Measurements from ENCODE around the gene ARID3B. TPM values are rescaled to one million over a fixed set of nuclear protein-coding genes. Genes with fewer than 3 reads are reported as not detected.

The ARID3B gene
- polyA plus RNA-seq, 1 of the 3 experiments (the other 2 are of a cell fraction): 3.0 TPM

- TF ChIP-seq SIN3A (IDR thresholded peaks at IDR 0.05; ENCODE audit: borderline replicate concordance, low read depth, low read length) (no peak), MEF2A (IDR thresholded peaks at IDR 0.05; ENCODE audit: borderline replicate concordance, low read depth) (no peak), FOSL2 (IDR thresholded peaks at IDR 0.05; ENCODE audit: borderline replicate concordance, low read depth) (no peak), YY1 (IDR thresholded peaks at IDR 0.05; ENCODE audit: low read depth) (no peak), EZH2phosphoT487 (IDR thresholded peaks at IDR 0.05; ENCODE audit: borderline replicate concordance, low read depth) (no peak), RAD21 (IDR thresholded peaks at IDR 0.05; ENCODE audit: low read length) (no peak), SMC3 (IDR thresholded peaks at IDR 0.05; ENCODE audit: low read depth, low read length) (no peak)
- TF ChIP-seq, protein P1, sequence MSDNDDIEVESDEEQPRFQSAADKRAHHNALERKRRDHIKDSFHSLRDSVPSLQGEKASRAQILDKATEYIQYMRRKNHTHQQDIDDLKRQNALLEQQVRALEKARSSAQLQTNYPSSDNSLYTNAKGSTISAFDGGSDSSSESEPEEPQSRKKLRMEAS (IDR thresholded peaks at IDR 0.05; ENCODE audit: low read depth): no peak
Observed at GRCh38 chr15:74528876-74529275, 12.1 kb upstream of the ARID3B start (continued).

DNA sequence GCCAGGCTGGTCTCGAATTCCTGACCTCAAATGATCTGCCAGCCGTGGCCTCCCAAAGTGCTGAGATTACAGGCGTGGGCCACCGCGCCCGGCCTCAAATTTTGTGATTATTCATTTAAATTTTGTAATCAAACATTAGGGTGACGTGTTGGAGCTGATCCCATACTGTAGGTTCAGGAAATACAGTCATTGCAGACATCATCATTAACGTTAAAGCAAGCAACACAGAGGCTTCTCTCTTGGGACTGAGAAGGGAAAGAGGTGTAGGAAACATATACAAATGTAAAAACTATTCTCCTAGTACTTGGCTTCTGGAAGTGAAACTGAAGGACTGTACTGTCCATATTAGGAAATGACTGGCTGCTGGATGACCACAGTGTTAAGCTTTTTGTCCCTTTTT, 11.1 kb upstream of the ARID3B start:
- Histone ChIP-seq H3K4me2 (no peak overlapping the region), H3K4me3 (ENCODE audit: low read depth in 2 of 2, low read length in 1 of 2) (no peak overlapping the region), H4K20me1 (ENCODE audit: insufficient read depth) (no peaks in the 10 kb centered on the region), H3K9me2 (no peaks in the 10 kb centered on the region), H3K9ac (no peak overlapping the region), H3F3A (replicated peaks; ENCODE audit: insufficient read depth) (peaks cover 13% of the 10 kb centered on the region), H3K9me3 (no peaks in the 10 kb centered on the region), H3K36me3 (replicated peaks in 1 of 2; ENCODE audit: control insufficient read depth in 1 of 2, insufficient read depth in 2 of 2, low read length in 1 of 2) (no peaks in the 10 kb centered on the region), H3K27me3 (ENCODE audit: insufficient read depth) (no peaks in the 10 kb centered on the region), H3K4me1 (ENCODE audit: control insufficient read depth in 1 of 2, insufficient read depth in 2 of 2, low read depth in 1 of 2, low read length in 1 of 2) (peaks cover 0 to 25% of the 10 kb centered on the region in 2 experiments; a peak in 1 of 4 replicates), H3K79me2 (ENCODE audit: insufficient read depth) (no peaks in the 10 kb centered on the region), H2AFZ (ENCODE audit: low read depth) (no peak overlapping the region), H3K27ac (ENCODE audit: low read depth in 2 of 2, low read length in 1 of 2) (no peak overlapping the region; a peak in 1 of 4 replicates)
- ChIA-PET CTCF (interaction anchor here (1.1 to 1.9 kb wide), 3 partner anchors 90 to 155 kb away, joined by 3 to 5 read pairs (median 4); no protein-coding TSS in a partner anchor), POLR2A (no interaction called here)
- DNase-seq: no peak
- 85% methylated on average over 8 of the region's 8 CpGs for WGBS (ENCODE audit: low lambda C conversion rate)
- no peak for TF ChIP-seq NFIC (IDR thresholded peaks at IDR 0.05; ENCODE audit: borderline replicate concordance)
- no peak for TF ChIP-seq SMC3 (IDR thresholded peaks at IDR 0.05; ENCODE audit: low read depth, low read length)
- no peak for TF ChIP-seq EP300 (IDR thresholded peaks at IDR 0.05; ENCODE audit: borderline replicate concordance in 1 of 2, low read depth in 1 of 2, low read length in 1 of 2)
- TF ChIP-seq TCF12 (IDR thresholded peaks at IDR 0.05): no peak
- no peak for TF ChIP-seq FOXM1 (IDR thresholded peaks at IDR 0.05; ENCODE audit: low read depth)
- TF ChIP-seq TEAD4 (IDR thresholded peaks at IDR 0.05; ENCODE audit: borderline replicate concordance, insufficient read depth): no peak
- TF ChIP-seq EZH2phosphoT487 (IDR thresholded peaks at IDR 0.05; ENCODE audit: borderline replicate concordance, low read depth): no peak
- TF ChIP-seq RCOR1 (IDR thresholded peaks at IDR 0.05; ENCODE audit: low read length): no peak
- no peak for TF ChIP-seq ELF1 (IDR thresholded peaks at IDR 0.05)
- no peak for TF ChIP-seq GATA2 (CRISPR knock-in tag; IDR thresholded peaks at IDR 0.05)
- no peak for TF ChIP-seq SIN3A (IDR thresholded peaks at IDR 0.05; ENCODE audit: borderline replicate concordance, low read depth, low read length)
- no peak for TF ChIP-seq FOSL2 (IDR thresholded peaks at IDR 0.05; ENCODE audit: borderline replicate concordance, low read depth)
- no peak for TF ChIP-seq MEF2A (IDR thresholded peaks at IDR 0.05; ENCODE audit: borderline replicate concordance, low read depth)
- TF ChIP-seq YY1 (IDR thresholded peaks at IDR 0.05; ENCODE audit: low read depth): no peak
- TF ChIP-seq, protein P2, sequence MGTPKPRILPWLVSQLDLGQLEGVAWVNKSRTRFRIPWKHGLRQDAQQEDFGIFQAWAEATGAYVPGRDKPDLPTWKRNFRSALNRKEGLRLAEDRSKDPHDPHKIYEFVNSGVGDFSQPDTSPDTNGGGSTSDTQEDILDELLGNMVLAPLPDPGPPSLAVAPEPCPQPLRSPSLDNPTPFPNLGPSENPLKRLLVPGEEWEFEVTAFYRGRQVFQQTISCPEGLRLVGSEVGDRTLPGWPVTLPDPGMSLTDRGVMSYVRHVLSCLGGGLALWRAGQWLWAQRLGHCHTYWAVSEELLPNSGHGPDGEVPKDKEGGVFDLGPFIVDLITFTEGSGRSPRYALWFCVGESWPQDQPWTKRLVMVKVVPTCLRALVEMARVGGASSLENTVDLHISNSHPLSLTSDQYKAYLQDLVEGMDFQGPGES (IDR thresholded peaks at IDR 0.05; ENCODE audit: low read depth, low read length): no peak

All from SK-N-SH (cell line).